ENCODE measurements around the gene OSMR.

GRCh38 chr5:38796742-38797108 is 49.1 kb upstream of the OSMR start:
- TF ChIP-seq CTCF (IDR thresholded peaks at IDR 0.05) (no peak), ZFX (IDR thresholded peaks at IDR 0.05; ENCODE audit: borderline replicate concordance) (no peak)
